Activated T-cell treated with anti-CD3 and anti-CD28 coated beads, Interleukin-2, amount 50 U/mL, for 24 hours (primary cell): ENCODE results near the gene FGFR4.

Experiments used
- DNase-seq: peaks from one replicate; pipeline ENCODE4 v3.0.0-alpha.2; 2020
- H3K27ac Mint-ChIP-seq: 2 replicates; pipeline ENCODE4 v1.8.0; 2020; ENCODE audit warnings: mild to moderate bottlenecking, mixed read lengths
- H3K27me3 Mint-ChIP-seq: 2 replicates; pipeline ENCODE4 v1.8.0; 2020; ENCODE audit warnings: mixed read lengths
- H3K36me3 Mint-ChIP-seq: 2 replicates; pipeline ENCODE4 v1.8.0; 2020; ENCODE audit warnings: low read depth, mixed read lengths
- H3K4me1 Mint-ChIP-seq: 2 replicates; pipeline ENCODE4 v1.8.0; 2020; ENCODE audit warnings: low read depth, mixed read lengths
- H3K4me3 Mint-ChIP-seq: 2 replicates; pipeline ENCODE4 v1.8.0; 2020; ENCODE audit warnings: mild to moderate bottlenecking, moderate library complexity, mixed read lengths
- H3K9me3 Mint-ChIP-seq: 2 replicates; pipeline ENCODE4 v1.8.0; 2020; ENCODE audit warnings: mixed read lengths

The FGFR4 gene

GRCh38 chr5:177092178-177093081, 5.7 kb downstream of the FGFR4 start:
- H3K27me3 Mint-ChIP-seq: peaks cover 14% of the 10 kb centered on the region
- no peak overlapping the region for H3K27ac Mint-ChIP-seq
- peaks cover 3% of the 10 kb centered on the region for H3K4me1 Mint-ChIP-seq
- H3K36me3 Mint-ChIP-seq: no peaks in the 10 kb centered on the region
- H3K9me3 Mint-ChIP-seq: no peaks in the 10 kb centered on the region
- no peak for DNase-seq
- H3K4me3 Mint-ChIP-seq: no peak overlapping the region

- Mint-ChIP-seq H3K27ac (no peak overlapping the region), H3K4me3 (no peak overlapping the region), H3K27me3 (peaks cover 9% of the 10 kb centered on the region)
Observed at GRCh38 chr5:177093082-177093712, 6.5 kb downstream of the FGFR4 start.

GRCh38 chr5:177093803-177094202, 7.1 kb downstream of the FGFR4 start:
- no peaks in the 10 kb centered on the region for H3K4me1 Mint-ChIP-seq

More at GRCh38 chr5:177093082-177093712, 6.5 kb downstream of the FGFR4 start:
- H3K9me3 Mint-ChIP-seq: no peaks in the 10 kb centered on the region
- H3K4me1 Mint-ChIP-seq: no peaks in the 10 kb centered on the region
- no peak for DNase-seq
- H3K36me3 Mint-ChIP-seq: no peaks in the 10 kb centered on the region

GRCh38 chr5:177094224-177095087, 7.7 kb downstream of the FGFR4 start:
- no peaks in the 10 kb centered on the region for H3K36me3 Mint-ChIP-seq

More at GRCh38 chr5:177093803-177094202, 7.1 kb downstream of the FGFR4 start:
- Mint-ChIP-seq H3K4me3 (no peak overlapping the region), H3K27ac (no peak overlapping the region), H3K36me3 (no peaks in the 10 kb centered on the region), H3K9me3 (no peaks in the 10 kb centered on the region), H3K27me3 (peaks cover 4% of the 10 kb centered on the region)
- DNase-seq: no peak

GRCh38 chr5:177095088-177095669, 8.5 kb downstream of the FGFR4 start:
- Mint-ChIP-seq H3K9me3 (no peaks in the 10 kb centered on the region), H3K27me3 (no peaks in the 10 kb centered on the region), H3K36me3 (no peaks in the 10 kb centered on the region), H3K27ac (no peak overlapping the region), H3K4me1 (no peaks in the 10 kb centered on the region), H3K4me3 (no peak overlapping the region)
- DNase-seq: no peak

More at GRCh38 chr5:177094224-177095087, 7.7 kb downstream of the FGFR4 start:
- Mint-ChIP-seq H3K27me3 (no peaks in the 10 kb centered on the region), H3K4me3 (no peak overlapping the region), H3K9me3 (no peaks in the 10 kb centered on the region), H3K4me1 (no peaks in the 10 kb centered on the region), H3K27ac (no peak overlapping the region)
- no peak for DNase-seq

- no peaks in the 10 kb centered on the region for H3K27me3 Mint-ChIP-seq
- no peaks in the 10 kb centered on the region for H3K36me3 Mint-ChIP-seq
- no peak overlapping the region for H3K27ac Mint-ChIP-seq
- DNase-seq: no peak
- no peaks in the 10 kb centered on the region for H3K4me1 Mint-ChIP-seq
- no peak overlapping the region for H3K4me3 Mint-ChIP-seq
- H3K9me3 Mint-ChIP-seq: no peaks in the 10 kb centered on the region
Observed at GRCh38 chr5:177096162-177097015, 9.7 kb downstream of the FGFR4 start.

- Mint-ChIP-seq H3K4me3 (no peak overlapping the region), H3K4me1 (no peaks in the 10 kb centered on the region), H3K27me3 (no peaks in the 10 kb centered on the region), H3K36me3 (no peaks in the 10 kb centered on the region), H3K27ac (no peak overlapping the region), H3K9me3 (no peaks in the 10 kb centered on the region)
- DNase-seq: no peak
Observed at GRCh38 chr5:177097016-177097985, 10.6 kb downstream of the FGFR4 start.

GRCh38 chr5:177098120-177098469, 11.4 kb downstream of the FGFR4 start:
- DNase-seq: no peak
- no peaks in the 10 kb centered on the region for H3K4me1 Mint-ChIP-seq
- H3K9me3 Mint-ChIP-seq: no peaks in the 10 kb centered on the region
- no peak overlapping the region for H3K27ac Mint-ChIP-seq
- H3K4me3 Mint-ChIP-seq: no peak overlapping the region
- no peaks in the 10 kb centered on the region for H3K36me3 Mint-ChIP-seq
- no peaks in the 10 kb centered on the region for H3K27me3 Mint-ChIP-seq

GRCh38 chr5:177098470-177099141, 11.9 kb downstream of the FGFR4 start:
- Mint-ChIP-seq H3K27me3 (no peaks in the 10 kb centered on the region), H3K27ac (no peak overlapping the region), H3K36me3 (no peaks in the 10 kb centered on the region)

GRCh38 chr5:177099422-177100093, 12.8 kb downstream of the FGFR4 start:
- Mint-ChIP-seq H3K27me3 (peaks cover 4% of the 10 kb centered on the region), H3K27ac (no peak overlapping the region), H3K36me3 (no peaks in the 10 kb centered on the region), H3K4me1 (no peaks in the 10 kb centered on the region), H3K9me3 (no peaks in the 10 kb centered on the region), H3K4me3 (no peak overlapping the region)
- DNase-seq: no peak

More at GRCh38 chr5:177098470-177099141, 11.9 kb downstream of the FGFR4 start:
- no peak for DNase-seq
- no peak overlapping the region for H3K4me3 Mint-ChIP-seq
- no peaks in the 10 kb centered on the region for H3K9me3 Mint-ChIP-seq
- no peaks in the 10 kb centered on the region for H3K4me1 Mint-ChIP-seq

- Mint-ChIP-seq H3K27me3 (peaks cover 4% of the 10 kb centered on the region), H3K36me3 (no peaks in the 10 kb centered on the region), H3K27ac (no peak overlapping the region), H3K4me3 (no peak overlapping the region), H3K9me3 (no peaks in the 10 kb centered on the region), H3K4me1 (no peaks in the 10 kb centered on the region)
- no peak for DNase-seq
Observed at GRCh38 chr5:177100714-177101121, 14.0 kb downstream of the FGFR4 start.
